Adrenal gland (tissue), 12 donors: ENCODE results near the gene CDK17. TPM values are rescaled to one million over a fixed set of nuclear protein-coding genes. Genes with fewer than 3 reads are reported as not detected.
A peak's percentile ranks its signal among the peaks of the same experiment; 100 is the strongest.

Source experiments
- DNase-seq, 7 donors: peaks; one replicate each; pipeline ENCODE4 v3.0.0-alpha.2; 2019 to 2020
- H3K27ac ChIP-seq, 5 donors: fragments of 200-600 bp; sonication (generic) in 4 of 5; 1 replicate in 3 of 5; 2 replicates in 2 of 5; pipeline versions ENCODE4 v1.5.1 to v1.8.0; 2016 to 2020; ENCODE audit warnings: mild to moderate bottlenecking in 1 of 5
- H3K27me3 ChIP-seq: fragments of 200-600 bp; 2 replicates; pipeline ENCODE4 v1.8.0; 2021
- H3K36me3 ChIP-seq, 2 donors: fragments of 200-600 bp; replicated peaks in 1 of 2; 1 replicate in 1 of 2; 2 replicates in 1 of 2; pipeline versions ENCODE4 v1.5.1 to v1.8.0; 2018 to 2022
- H3K4me1 ChIP-seq, 2 donors: fragments of 200-600 bp; replicated peaks in 1 of 2; 1 replicate in 1 of 2; 2 replicates in 1 of 2; pipeline versions ENCODE4 v1.5.1 to v1.8.0; 2018 to 2021
- H3K4me3 ChIP-seq, 4 donors: fragments of 200-600 bp; sonication (generic) in 3 of 4; one replicate each; pipeline ENCODE4 v1.5.1; 2016 to 2018
- H3K9me3 ChIP-seq, 3 donors: fragments of 200-600 bp; sonication (generic) in 1 of 3; replicated peaks in 1 of 3; 1 replicate in 2 of 3; 2 replicates in 1 of 3; pipeline versions ENCODE4 v1.5.1 to v1.8.0; 2016 to 2021
- CTCF ChIP-seq, 6 experiments: fragments of 450-650 bp in 4 of 6; fragments of 200-600 bp in 2 of 6; sonication (generic) in 1 of 6; IDR thresholded peaks; 1 replicate in 5 of 6; 2 replicates in 1 of 6; pipeline versions ENCODE4 v1.5.1 to v1.8.0; 2016 to 2021; ENCODE audit warnings: antibody characterized with exemption in 6 of 6, mild to moderate bottlenecking in 2 of 6, moderate library complexity in 1 of 6
- POLR2A ChIP-seq, 2 donors: fragments of 450-650 bp; IDR thresholded peaks; one replicate each; pipeline ENCODE4 v1.6.1; 2017; ENCODE audit warnings: antibody characterized with exemption in 2 of 2, mild to moderate bottlenecking in 2 of 2, moderate library complexity in 1 of 2
- WGBS, 4 donors: extraction: QIAGEN DNeasy Blood & Tissue Kit in 2 of 4; methylation state at CpG; one replicate each; pipeline versions ENCODE4 v1.1.5 to v1.1.7; 2013 to 2017; 5-methylcytosine and 5-hydroxymethylcytosine counted together
- intact Hi-C, 2 donors: fragments of 100-400 bp; cut with DNase I; formaldehyde crosslinking; loops; one replicate each; pipeline versions ENCODE4 v1.14.1 to v1.15.0; 2022 to 2023
- polyA plus RNA-seq, 3 donors: library from polyadenylated mRNA; stranded (reverse); fragments of 200-250 nt in 2 of 3; fragments of 350-450 nt in 1 of 3; fragmentation: Illumina TruSeq in 1 of 3; extraction: RNeasy Lipid Tissue Mini Kit (QIAGEN cat#74804) in 1 of 3; gene quantifications; one replicate each; pipeline ENCODE4 v1.2.3, GENCODE V29; 2013 to 2014
- total RNA-seq, 9 donors: library from RNA; depleted of rRNA in 4 of 9; stranded (reverse); fragments of >200 nt in 4 of 9; fragments of 120-200 nt in 1 of 9; fragmentation: NEBNext Ultra II Directional in 1 of 9; extraction: Animal tissue kit (Norgen Biotek cat#: 25700) in 1 of 9; gene quantifications; one replicate each; pipeline versions ENCODE4 v1.1.0 to v1.2.4, GENCODE V29; 2013 to 2023
- donor health status: healthy with polysubstance abuse.
- donor health status: Bipolar disorder and iron deficiency.
- donor health status: DM: yes; HTN: yes; CAD: no.
- donor health status: DM: no; HTN: no; CAD: no.
- donor health status: DM: no; HTN: no; CAD: no.
- donor health status: DM: yes; HTN: yes; CAD: no.

CDK17 gene
- total and polyA plus RNA-seq, 12 donors = 8.0 to 52.6 (median 21.1) TPM

GRCh38 chr12:96431067-96431466 is 30.8 kb upstream of the CDK17 start:
- TF ChIP-seq POLR2A (IDR thresholded peaks at IDR 0.05) = no peak
- no peak overlapping the region for H3K27ac ChIP-seq
- intact Hi-C loops = no loop called here

GRCh38 chr12:96427269-96427729 is 27.1 kb upstream of the CDK17 start:
- 45 to 53% (median 46%) methylated on average over 6 of the region's 6 CpGs for whole genome bisulfite sequencing, 4 donors
- intact Hi-C loops = no loop called here
- Histone ChIP-seq H3K4me1 (no peaks in the 10 kb centered on the region), H3K36me3 (no peaks in the 10 kb centered on the region), H3K9me3 (no peaks in the 10 kb centered on the region), H3K27me3 (no peaks in the 10 kb centered on the region), H3K4me3 (no peak overlapping the region), H3K27ac (peak overlapping the region in 2 of 5 donors; percentile 36 to 65)
- TF ChIP-seq POLR2A (IDR thresholded peaks at IDR 0.05) (no peak), CTCF (IDR thresholded peaks at IDR 0.05) (no peak)
- peak in 5 of 7 donors; percentile 23 to 64 (median 35) for DNase-seq

More at GRCh38 chr12:96431067-96431466, 30.8 kb upstream of the CDK17 start:
- no peaks in the 10 kb centered on the region for H3K36me3 ChIP-seq
- no peaks in the 10 kb centered on the region for H3K27me3 ChIP-seq
- DNase-seq = no peak
- no peaks in the 10 kb centered on the region for H3K4me1 ChIP-seq
- WGBS, 4 donors = 69 to 87% (median 81%) methylated on average over 4 to 6 of the region's 6 CpGs
- no peaks in the 10 kb centered on the region for H3K9me3 ChIP-seq
- no peak overlapping the region for H3K4me3 ChIP-seq

- Histone ChIP-seq H3K4me3 (no peak overlapping the region), H3K36me3 (no peaks in the 10 kb centered on the region), H3K4me1 (no peaks in the 10 kb centered on the region), H3K27me3 (no peaks in the 10 kb centered on the region), H3K9me3 (no peaks in the 10 kb centered on the region), H3K27ac (no peak overlapping the region)
- no peak for DNase-seq
- no peak for TF ChIP-seq CTCF (IDR thresholded peaks at IDR 0.05)
- TF ChIP-seq POLR2A (IDR thresholded peaks at IDR 0.05) = no peak
- 75 to 84% (median 80%) methylated on average over 3 of the region's 3 CpGs for WGBS, 4 donors
- intact Hi-C loops = no loop called here
Observed at GRCh38 chr12:96425951-96426350, 25.7 kb upstream of the CDK17 start.

- DNase-seq = no peak
- intact Hi-C loops = no loop called here
- WGBS, 4 donors = 65 to 72% (median 69%) methylated on average over 3 of the region's 3 CpGs
Observed at GRCh38 chr12:96425321-96425720, 25.1 kb upstream of the CDK17 start.

More at GRCh38 chr12:96425321-96425720, 25.1 kb upstream of the CDK17 start:
- no peaks in the 10 kb centered on the region for H3K36me3 ChIP-seq
- H3K4me3 ChIP-seq = no peak overlapping the region
- H3K27ac ChIP-seq = no peak overlapping the region
- H3K27me3 ChIP-seq = no peaks in the 10 kb centered on the region
- H3K9me3 ChIP-seq = no peaks in the 10 kb centered on the region
- no peaks in the 10 kb centered on the region for H3K4me1 ChIP-seq
- TF ChIP-seq CTCF (IDR thresholded peaks at IDR 0.05) = no peak
- no peak for TF ChIP-seq POLR2A (IDR thresholded peaks at IDR 0.05)
